Measurements from ENCODE around the gene ITGA11. TPM values are rescaled to one million over a fixed set of nuclear protein-coding genes. Genes with fewer than 3 reads are reported as not detected.
A peak's percentile ranks its signal among the peaks of the same experiment; 100 is the strongest.

Gene ITGA11
- total RNA-seq, 1 donor from 2014 or later, result 7.1 TPM

- no peaks in the 10 kb centered on the region for H3K9me3 ChIP-seq
- intact Hi-C loops (cut with DNase I), result no loop called here
- ATAC-seq (no peak), DNase-seq (no peak)
- peak overlapping the region; percentile 95 for H3K4me3 ChIP-seq
- peaks cover 73% of the 10 kb centered on the region for H3K4me1 ChIP-seq
- TF ChIP-seq, protein P1, sequence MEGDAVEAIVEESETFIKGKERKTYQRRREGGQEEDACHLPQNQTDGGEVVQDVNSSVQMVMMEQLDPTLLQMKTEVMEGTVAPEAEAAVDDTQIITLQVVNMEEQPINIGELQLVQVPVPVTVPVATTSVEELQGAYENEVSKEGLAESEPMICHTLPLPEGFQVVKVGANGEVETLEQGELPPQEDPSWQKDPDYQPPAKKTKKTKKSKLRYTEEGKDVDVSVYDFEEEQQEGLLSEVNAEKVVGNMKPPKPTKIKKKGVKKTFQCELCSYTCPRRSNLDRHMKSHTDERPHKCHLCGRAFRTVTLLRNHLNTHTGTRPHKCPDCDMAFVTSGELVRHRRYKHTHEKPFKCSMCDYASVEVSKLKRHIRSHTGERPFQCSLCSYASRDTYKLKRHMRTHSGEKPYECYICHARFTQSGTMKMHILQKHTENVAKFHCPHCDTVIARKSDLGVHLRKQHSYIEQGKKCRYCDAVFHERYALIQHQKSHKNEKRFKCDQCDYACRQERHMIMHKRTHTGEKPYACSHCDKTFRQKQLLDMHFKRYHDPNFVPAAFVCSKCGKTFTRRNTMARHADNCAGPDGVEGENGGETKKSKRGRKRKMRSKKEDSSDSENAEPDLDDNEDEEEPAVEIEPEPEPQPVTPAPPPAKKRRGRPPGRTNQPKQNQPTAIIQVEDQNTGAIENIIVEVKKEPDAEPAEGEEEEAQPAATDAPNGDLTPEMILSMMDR (IDR thresholded peaks at IDR 0.05), result no peak
- no peaks in the 10 kb centered on the region for H3K27me3 ChIP-seq
- H3K36me3 ChIP-seq, result no peaks in the 10 kb centered on the region
- peak overlapping the region; percentile 99 for H3K27ac ChIP-seq
Measured at GRCh38 chr15:68278595-68279405, 153.2 kb downstream of the ITGA11 start.

DNA sequence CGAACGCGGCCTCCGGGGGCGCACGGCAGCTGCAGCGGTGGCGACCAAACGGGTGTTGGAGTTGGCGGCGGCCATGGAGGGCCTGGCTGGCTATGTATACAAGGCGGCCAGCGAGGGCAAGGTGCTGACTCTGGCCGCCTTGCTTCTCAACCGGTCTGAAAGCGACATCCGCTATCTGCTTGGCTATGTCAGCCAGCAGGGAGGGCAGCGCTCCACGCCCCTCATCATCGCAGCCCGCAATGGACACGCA, 153.7 kb downstream of the ITGA11 start:
- ATAC-seq, result no peak
- Histone ChIP-seq H3K27ac (peak overlapping the region; percentile 99), H3K9me3 (no peaks in the 10 kb centered on the region), H3K4me1 (peaks cover 69% of the 10 kb centered on the region), H3K36me3 (no peaks in the 10 kb centered on the region), H3K27me3 (no peaks in the 10 kb centered on the region), H3K4me3 (peak overlapping the region; percentile 95)
- no peak for DNase-seq
- TF ChIP-seq, protein P1 (IDR thresholded peaks at IDR 0.05), result no peak
- intact Hi-C loops (cut with DNase I), result no loop called here

GRCh38 chr15:68277603-68278344, 154.2 kb downstream of the ITGA11 start, which contains the start of gene FEM1B:
TSS of gene FEM1B (plus strand) at chr15:68277745. CDS start at chr15:68278418, 673 bp downstream.
- H3K27ac ChIP-seq, result peak within 1 kb of the TSS; percentile 99
- H3K9me3 ChIP-seq, result no peaks in the 10 kb centered on the region
- intact Hi-C loops (cut with DNase I), result no loop called here
- H3K27me3 ChIP-seq, result no peaks in the 10 kb centered on the region
- ATAC-seq, result peak; percentile 94
- TF ChIP-seq, protein P1 (IDR thresholded peaks at IDR 0.05), result peak; percentile 45
- no peaks in the 10 kb centered on the region for H3K36me3 ChIP-seq
- DNase-seq, result peak; percentile 96
- H3K4me1 ChIP-seq, result peaks cover 64% of the 10 kb centered on the region
- peak within 1 kb of the TSS; percentile 95 for H3K4me3 ChIP-seq

DNA sequence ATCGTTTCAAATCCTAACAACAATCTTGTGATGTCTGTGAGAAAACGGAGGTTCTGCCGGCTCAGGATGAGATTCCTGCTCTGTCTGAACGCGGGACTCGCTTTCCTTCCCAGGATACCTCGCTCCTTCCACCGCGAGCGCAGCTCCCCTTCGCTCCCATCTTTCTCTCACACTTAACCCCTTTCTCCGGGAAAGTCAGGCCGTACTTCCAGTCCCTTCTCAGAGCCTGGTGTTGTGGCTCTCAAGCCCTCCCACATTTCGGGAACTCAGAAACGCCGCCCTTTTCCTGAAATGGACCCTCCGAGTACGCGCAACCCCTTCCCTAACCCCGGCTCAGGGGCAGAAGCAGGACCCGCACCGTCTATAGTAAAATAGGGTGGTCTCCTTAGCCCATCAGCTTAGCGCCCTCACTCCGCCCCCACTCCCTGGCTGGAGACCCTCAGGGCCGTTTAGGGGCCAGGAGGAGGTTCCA, 154.8 kb downstream of the ITGA11 start:
- intact Hi-C loops (cut with DNase I), result no loop called here
- Histone ChIP-seq H3K36me3 (no peaks in the 10 kb centered on the region), H3K4me3 (peak overlapping the region; percentile 95), H3K9me3 (no peaks in the 10 kb centered on the region), H3K4me1 (peaks cover 59% of the 10 kb centered on the region), H3K27me3 (no peaks in the 10 kb centered on the region), H3K27ac (peak overlapping the region; percentile 99)
- DNase-seq (no peak), ATAC-seq (peak; percentile 8)
- TF ChIP-seq, protein P1 (IDR thresholded peaks at IDR 0.05), result no peak

GRCh38 chr15:68276668-68277067, 155.3 kb downstream of the ITGA11 start:
- no peaks in the 10 kb centered on the region for H3K27me3 ChIP-seq
- H3K36me3 ChIP-seq, result no peaks in the 10 kb centered on the region
- H3K27ac ChIP-seq, result peak overlapping the region; percentile 99
- TF ChIP-seq, protein P1 (IDR thresholded peaks at IDR 0.05), result no peak
- no peaks in the 10 kb centered on the region for H3K9me3 ChIP-seq
- intact Hi-C loops (cut with DNase I), result no loop called here
- DNase-seq (no peak), ATAC-seq (no peak)
- H3K4me1 ChIP-seq, result peaks cover 54% of the 10 kb centered on the region
- H3K4me3 ChIP-seq, result peak overlapping the region; percentile 95
